ENCODE measurements around the gene PRRT4. TPM values are rescaled to one million over a fixed set of nuclear protein-coding genes. Genes with fewer than 3 reads are reported as not detected.

PRRT4 gene
- total and polyA plus RNA-seq, 2 of the 13 experiments (the other 11 are each of a cell fraction or from before 2014, with no cell fraction given): not detected

GRCh38 chr7:128310499-128310898 is 51.0 kb downstream of the PRRT4 start (continued):
- no peak for TF ChIP-seq ZNF879 (CRISPR knock-in tag; IDR thresholded peaks at IDR 0.05)
- TF ChIP-seq TCF7L2 (IDR thresholded peaks at IDR 0.05; ENCODE audit: low read depth, low read length): no peak
- no peak for TF ChIP-seq CAMTA2 (CRISPR knock-in tag; IDR thresholded peaks at IDR 0.05; ENCODE audit: borderline replicate concordance)
- no peak for TF ChIP-seq ZNF431 (CRISPR knock-in tag; IDR thresholded peaks at IDR 0.05; ENCODE audit: borderline replicate concordance, low read depth)
- no peak for TF ChIP-seq TERF1 (CRISPR knock-in tag; IDR thresholded peaks at IDR 0.05)
- TF ChIP-seq FOXJ3 (CRISPR knock-in tag; IDR thresholded peaks at IDR 0.05; ENCODE audit: borderline replicate concordance): peak; percentile 70; the same call in 1 of the 2 replicates
- no peak for TF ChIP-seq ZNF335 (CRISPR knock-in tag; IDR thresholded peaks at IDR 0.05)
- TF ChIP-seq MEIS2 (CRISPR knock-in tag; IDR thresholded peaks at IDR 0.05): no peak
- TF ChIP-seq FOXO1 (CRISPR knock-in tag; IDR thresholded peaks at IDR 0.05): peak; percentile 86
- no peak for TF ChIP-seq ZNF570 (CRISPR knock-in tag; IDR thresholded peaks at IDR 0.05; ENCODE audit: borderline replicate concordance)
- no peak for TF ChIP-seq KLF6 (CRISPR knock-in tag; IDR thresholded peaks at IDR 0.05)
- TF ChIP-seq RNF219 (CRISPR knock-in tag; IDR thresholded peaks at IDR 0.05): no peak
- TF ChIP-seq AHDC1 (CRISPR knock-in tag; IDR thresholded peaks at IDR 0.05; ENCODE audit: borderline replicate concordance): peak; percentile 92
- TF ChIP-seq ZBTB33 (CRISPR knock-in tag; IDR thresholded peaks at IDR 0.05): peak; percentile 52; the same call in 1 of the 2 replicates
- TF ChIP-seq ZNF709 (CRISPR knock-in tag; IDR thresholded peaks at IDR 0.05): no peak

Data from HepG2 (cell line).